Naive thymus-derived CD4-positive, alpha-beta T cell (primary cell): Measurements from ENCODE around the gene FGD3. TPM values are rescaled to one million over a fixed set of nuclear protein-coding genes. Genes with fewer than 3 reads are reported as not detected.

Source experiments
- ATAC-seq: fragments of 150-1000 bp; cut with Tn5 transposase; 2 replicates; pipeline ENCODE4 v1.10.0; 2021; ENCODE audit warnings: mild to moderate bottlenecking, moderate library complexity
- CTCF ChIA-PET: fragments of 350-600 bp; sonication (Branson Sonifier 250); formaldehyde crosslinking; loops from one replicate; lab custom pipeline; 2021; ENCODE audit warnings: antibody characterized with exemption; lab: Charles Lee
- POLR2A ChIA-PET: fragments of 350-600 bp; sonication (Branson Sonifier 250); formaldehyde crosslinking; loops from one replicate; lab custom pipeline; 2021; ENCODE audit warnings: antibody characterized with exemption, inconsistent platforms; lab: Charles Lee
- DNase-seq, 9 donors: peaks; one replicate each; pipeline versions ENCODE4 v3.0.0 to v3.0.0-alpha.2; 2020 to 2022; ENCODE audit warnings: mixed read lengths in 1 of 9
- H3K27ac ChIP-seq: one replicate; pipeline ENCODE4 v1.7.0; 2013; ENCODE audit warnings: mild to moderate bottlenecking, low read depth, low read length, moderate library complexity
- H3K27me3 ChIP-seq, 2 donors: one replicate each; pipeline ENCODE4 v1.7.0; 2013; ENCODE audit warnings: low read length in 2 of 2, mild to moderate bottlenecking in 2 of 2, moderate library complexity in 2 of 2; ENCODE audit not compliant: control insufficient read depth in 2 of 2, insufficient read depth in 2 of 2
- H3K36me3 ChIP-seq, 3 experiments: 1 replicate in 2 of 3; 2 replicates in 1 of 3; pipeline ENCODE4 v1.7.0; 2013; ENCODE audit warnings: low read length in 3 of 3, mild to moderate bottlenecking in 3 of 3, moderate library complexity in 1 of 3; ENCODE audit not compliant: insufficient read depth in 3 of 3, control insufficient read depth in 2 of 3
- H3K4me1 ChIP-seq, 2 donors: one replicate each; pipeline ENCODE4 v1.7.0; 2013; ENCODE audit warnings: low read length in 2 of 2, mild to moderate bottlenecking in 2 of 2, moderate library complexity in 1 of 2; ENCODE audit not compliant: control insufficient read depth in 2 of 2, insufficient read depth in 2 of 2
- H3K4me3 ChIP-seq: 2 replicates; pipeline ENCODE4 v1.7.0; 2013; ENCODE audit warnings: mild to moderate bottlenecking, low read length
- H3K9me3 ChIP-seq, 3 experiments: 1 replicate in 2 of 3; 2 replicates in 1 of 3; pipeline ENCODE4 v1.7.0; 2013; ENCODE audit warnings: low read length in 3 of 3; ENCODE audit not compliant: control insufficient read depth in 2 of 3
- H3K27ac Mint-ChIP-seq, 9 donors: one replicate each; pipeline ENCODE4 v1.8.0; 2020 to 2022; ENCODE audit warnings: mixed read lengths in 9 of 9, mild to moderate bottlenecking in 8 of 9, moderate library complexity in 5 of 9, inconsistent platforms in 2 of 9
- H3K27me3 Mint-ChIP-seq, 5 donors: one replicate each; pipeline ENCODE4 v1.8.0; 2021 to 2022; ENCODE audit warnings: mixed read lengths in 5 of 5, mild to moderate bottlenecking in 1 of 5
- H3K36me3 Mint-ChIP-seq, 5 donors: one replicate each; pipeline ENCODE4 v1.8.0; 2020 to 2022; ENCODE audit warnings: mixed read lengths in 5 of 5, mild to moderate bottlenecking in 3 of 5, inconsistent platforms in 1 of 5
- H3K4me1 Mint-ChIP-seq, 7 donors: one replicate each; pipeline ENCODE4 v1.8.0; 2020 to 2022; ENCODE audit warnings: mixed read lengths in 7 of 7, mild to moderate bottlenecking in 3 of 7, inconsistent platforms in 1 of 7
- H3K4me3 Mint-ChIP-seq, 10 donors: one replicate each; pipeline ENCODE4 v1.8.0; 2020 to 2022; ENCODE audit warnings: mild to moderate bottlenecking in 10 of 10, mixed read lengths in 10 of 10, moderate library complexity in 6 of 10, inconsistent platforms in 2 of 10
- H3K9me3 Mint-ChIP-seq, 11 donors: one replicate each; pipeline ENCODE4 v1.8.0; 2020 to 2022; ENCODE audit warnings: mixed read lengths in 11 of 11, mild to moderate bottlenecking in 4 of 11, inconsistent platforms in 1 of 11, moderate library complexity in 1 of 11
- intact Hi-C, 2 donors: fragments of 100-400 bp; cut with micrococcal nuclease; formaldehyde crosslinking; loops; one replicate each; pipeline ENCODE4 v1.15.1; 2023
- polyA plus RNA-seq, 2 donors: library from polyadenylated mRNA; unstranded; fragments of 300-500 nt; fragmentation: Illumina TruSeq; gene quantifications; one replicate each; pipeline ENCODE4 v1.2.3, GENCODE V29; 2021
- total RNA-seq, 6 experiments: library from RNA in 5 of 6; stranded (reverse) in 5 of 6; gene quantifications; 1 replicate in 5 of 6; 2 replicates in 1 of 6; pipeline ENCODE4 v1.2.3 and lab custom pipeline; 2021 to 2026

The FGD3 gene
- total and polyA plus RNA-seq, 7 experiments from 2014 or later = 114 to 341 (median 193) TPM

GRCh38 chr9:92945796-92946195 is 1.5 kb upstream of the FGD3 start:
- peaks cover 0 to 4% (median 0%) of the 10 kb centered on the region in 3 experiments for H3K36me3 ChIP-seq
- DNase-seq (no peak), ATAC-seq (no peak)
- H3K4me1 ChIP-seq = peaks cover 33% of the 10 kb centered on the region in 2 donors
- no peak overlapping the region for H3K27ac ChIP-seq
- H3K9me3 Mint-ChIP-seq = peaks cover 0 to 4% (median 0%) of the 10 kb centered on the region in 11 donors
- H3K4me3 ChIP-seq = no peak overlapping the region
- H3K9me3 ChIP-seq = no peaks in the 10 kb centered on the region
- H3K4me3 Mint-ChIP-seq = peak overlapping the region in 7 of 10 donors; percentile 18 to 94 (median 53)
- POLR2A ChIA-PET = no interaction called here
- CTCF ChIA-PET = no interaction called here
- peaks cover 0 to 4% (median 0%) of the 10 kb centered on the region in 5 donors for H3K36me3 Mint-ChIP-seq
- intact Hi-C loops = no loop called here
- peak overlapping the region in 3 of 9 donors; percentile 39 to 73 (median 58) for H3K27ac Mint-ChIP-seq
- H3K4me1 Mint-ChIP-seq = peaks cover 24 to 61% (median 48%) of the 10 kb centered on the region in 7 donors
- peaks cover 0 to 15% (median 0%) of the 10 kb centered on the region in 5 donors for H3K27me3 Mint-ChIP-seq
- no peaks in the 10 kb centered on the region for H3K27me3 ChIP-seq

GRCh38 chr9:92948038-92948534 is 763 bp downstream of the FGD3 start:
- peaks cover 0 to 4% (median 0%) of the 10 kb centered on the region in 5 donors for H3K36me3 Mint-ChIP-seq
- DNase-seq (peak in 3 of 9 donors; percentile 41 to 50 (median 44)), ATAC-seq (no peak)
- peak overlapping the region; percentile 91 for H3K4me3 ChIP-seq
- H3K9me3 ChIP-seq = no peaks in the 10 kb centered on the region
- ChIA-PET CTCF (interaction anchor here (0.9 to 1.7 kb wide), 4 partner anchors 31 to 232 kb away, joined by 3 to 4 read pairs (median 3); no protein-coding TSS in a partner anchor), POLR2A (interaction anchor here (0.6 to 3.9 kb wide), 7 partner anchors 9 to 81 kb away, joined by 4 to 26 read pairs (median 6); no protein-coding TSS in a partner anchor)
- H3K9me3 Mint-ChIP-seq = peaks cover 0 to 4% (median 0%) of the 10 kb centered on the region in 11 donors
- peaks cover 41 to 55% of the 10 kb centered on the region in 2 donors for H3K4me1 ChIP-seq
- intact Hi-C loops = no loop called here
- peak overlapping the region; percentile 50 to 98 (median 96) for H3K27ac Mint-ChIP-seq
- peaks cover 0 to 4% (median 0%) of the 10 kb centered on the region in 3 experiments for H3K36me3 ChIP-seq
- peak overlapping the region; percentile 84 for H3K27ac ChIP-seq
- H3K4me3 Mint-ChIP-seq = peak overlapping the region; percentile 41 to 99 (median 98)
- no peaks in the 10 kb centered on the region for H3K27me3 ChIP-seq
- H3K4me1 Mint-ChIP-seq = peaks cover 34 to 78% (median 68%) of the 10 kb centered on the region in 7 donors
- H3K27me3 Mint-ChIP-seq = peaks cover 0 to 13% (median 0%) of the 10 kb centered on the region in 5 donors

GRCh38 chr9:92948632-92949031 is 1.3 kb downstream of the FGD3 start:
- Histone ChIP-seq H3K27me3 (no peaks in the 10 kb centered on the region), H3K27ac (peak overlapping the region; percentile 84), H3K4me1 (peaks cover 46 to 60% of the 10 kb centered on the region in 2 donors), H3K4me3 (peak overlapping the region; percentile 91), H3K9me3 (no peaks in the 10 kb centered on the region), H3K36me3 (peaks cover 0 to 4% (median 0%) of the 10 kb centered on the region in 3 experiments)
- Mint-ChIP-seq H3K27me3 (peaks cover 0 to 13% (median 0%) of the 10 kb centered on the region in 5 donors), H3K27ac (peak overlapping the region in 8 of 9 donors; percentile 91 to 98 (median 96)), H3K36me3 (peaks cover 0 to 4% (median 0%) of the 10 kb centered on the region in 5 donors), H3K4me1 (peaks cover 38 to 81% (median 71%) of the 10 kb centered on the region in 7 donors), H3K4me3 (peak overlapping the region; percentile 41 to 99 (median 98)), H3K9me3 (peaks cover 0 to 4% (median 0%) of the 10 kb centered on the region in 11 donors)
- ATAC-seq (no peak), DNase-seq (no peak)
- intact Hi-C loops = no loop called here
- CTCF ChIA-PET = interaction anchor here (0.9 to 1.7 kb wide), 4 partner anchors 30 to 232 kb away, joined by 3 to 4 read pairs (median 3); no protein-coding TSS in a partner anchor
- POLR2A ChIA-PET = interaction anchor here (0.9 to 3.9 kb wide), 6 partner anchors 8 to 63 kb away, joined by 3 to 26 read pairs (median 6); no protein-coding TSS in a partner anchor

DNA sequence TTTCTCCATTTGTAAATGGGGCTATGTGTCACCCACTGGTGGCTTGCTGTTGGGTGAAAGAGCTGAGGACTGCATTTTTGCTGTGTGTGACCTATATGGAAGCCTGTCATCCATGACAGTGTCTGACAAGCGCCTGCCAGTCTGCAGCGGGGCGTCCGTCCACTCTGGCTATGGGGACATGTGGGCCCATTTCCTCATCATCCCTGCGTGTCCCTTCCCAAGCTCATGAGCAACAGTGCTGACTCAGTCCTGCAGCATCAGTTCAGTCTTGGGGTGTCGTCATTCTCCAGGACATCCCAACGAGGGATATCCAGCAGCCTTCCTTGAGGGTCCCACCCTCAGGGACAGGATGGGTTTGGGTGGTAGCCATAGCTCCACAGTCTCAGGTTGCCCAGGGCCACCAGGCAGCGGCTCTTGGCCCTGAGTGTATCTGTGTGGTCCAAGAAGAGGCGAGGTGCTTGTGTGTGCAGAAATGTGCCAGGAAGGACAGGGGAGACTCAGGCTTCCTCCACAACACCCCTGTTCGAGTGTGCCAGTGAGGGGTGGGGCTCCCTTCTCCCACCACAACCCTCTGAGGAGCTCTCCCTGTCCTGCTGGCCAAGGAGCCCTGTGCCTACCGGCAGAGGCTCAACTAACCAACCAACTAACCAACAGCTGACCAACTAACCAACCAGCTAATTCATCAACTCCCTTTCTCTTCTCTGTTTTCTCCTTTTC is 2.1 kb downstream of the FGD3 start:
- Histone ChIP-seq H3K36me3 (peaks cover 0 to 4% (median 0%) of the 10 kb centered on the region in 3 experiments), H3K9me3 (no peaks in the 10 kb centered on the region), H3K27me3 (no peaks in the 10 kb centered on the region), H3K27ac (peak overlapping the region; percentile 84), H3K4me1 (peaks cover 52 to 67% of the 10 kb centered on the region in 2 donors), H3K4me3 (peak overlapping the region; percentile 91)
- ATAC-seq (no peak), DNase-seq (no peak)
- H3K27me3 Mint-ChIP-seq = peaks cover 0 to 13% (median 0%) of the 10 kb centered on the region in 5 donors
- POLR2A ChIA-PET = interaction anchor here (0.8 to 3.9 kb wide), 8 partner anchors 9 to 115 kb away, joined by 3 to 26 read pairs (median 4); no protein-coding TSS in a partner anchor
- H3K9me3 Mint-ChIP-seq = peaks cover 0 to 4% (median 0%) of the 10 kb centered on the region in 11 donors
- peaks cover 0 to 4% (median 0%) of the 10 kb centered on the region in 5 donors for H3K36me3 Mint-ChIP-seq
- CTCF ChIA-PET = interaction anchor here (0.6 to 1.7 kb wide), 7 partner anchors 33 to 233 kb away, joined by 3 to 4 read pairs (median 3); no protein-coding TSS in a partner anchor
- H3K4me1 Mint-ChIP-seq = peaks cover 45 to 89% (median 79%) of the 10 kb centered on the region in 7 donors
- peak overlapping the region in 9 of 10 donors; percentile 90 to 99 (median 98) for H3K4me3 Mint-ChIP-seq
- H3K27ac Mint-ChIP-seq = peak overlapping the region in 8 of 9 donors; percentile 83 to 98 (median 96)
- intact Hi-C loops = no loop called here

GRCh38 chr9:92950359-92950955 is 3.1 kb downstream of the FGD3 start:
- Mint-ChIP-seq H3K27ac (peak overlapping the region in 8 of 9 donors; percentile 83 to 100 (median 96)), H3K4me1 (peaks cover 52 to 90% (median 81%) of the 10 kb centered on the region in 7 donors), H3K27me3 (peaks cover 0 to 13% (median 0%) of the 10 kb centered on the region in 5 donors), H3K4me3 (peak overlapping the region in 9 of 10 donors; percentile 61 to 99 (median 98)), H3K9me3 (peaks cover 0 to 4% (median 0%) of the 10 kb centered on the region in 11 donors), H3K36me3 (peaks cover 0 to 4% (median 0%) of the 10 kb centered on the region in 5 donors)
- DNase-seq (no peak), ATAC-seq (no peak)
- H3K27me3 ChIP-seq = no peaks in the 10 kb centered on the region
- ChIA-PET CTCF (interaction anchor here (0.6 kb wide), 1 partner anchor 32 kb away, joined by 3 read pairs; no protein-coding TSS in a partner anchor), POLR2A (interaction anchor here (0.8 to 8.8 kb wide), 7 partner anchors 15 to 114 kb away, joined by 3 to 214 read pairs (median 9); no protein-coding TSS in a partner anchor)
- intact Hi-C loops = loop anchor here in 1 of 2 donors (10.0 kb wide), 1 partner anchor 1014 kb away; no protein-coding TSS in a partner anchor
- H3K4me3 ChIP-seq = no peak overlapping the region
- H3K4me1 ChIP-seq = peaks cover 63 to 78% of the 10 kb centered on the region in 2 donors
- peak overlapping the region; percentile 43 for H3K27ac ChIP-seq
- no peaks in the 10 kb centered on the region for H3K9me3 ChIP-seq
- peaks cover 0 to 4% (median 0%) of the 10 kb centered on the region in 3 experiments for H3K36me3 ChIP-seq
